Measurements from ENCODE around the gene POMC. TPM values are rescaled to one million over a fixed set of nuclear protein-coding genes. Genes with fewer than 3 reads are reported as not detected.

The POMC gene
- total and polyA plus RNA-seq, 2 of the 13 experiments (the other 11 are each of a cell fraction or from before 2014, with no cell fraction given): not detected

DNA sequence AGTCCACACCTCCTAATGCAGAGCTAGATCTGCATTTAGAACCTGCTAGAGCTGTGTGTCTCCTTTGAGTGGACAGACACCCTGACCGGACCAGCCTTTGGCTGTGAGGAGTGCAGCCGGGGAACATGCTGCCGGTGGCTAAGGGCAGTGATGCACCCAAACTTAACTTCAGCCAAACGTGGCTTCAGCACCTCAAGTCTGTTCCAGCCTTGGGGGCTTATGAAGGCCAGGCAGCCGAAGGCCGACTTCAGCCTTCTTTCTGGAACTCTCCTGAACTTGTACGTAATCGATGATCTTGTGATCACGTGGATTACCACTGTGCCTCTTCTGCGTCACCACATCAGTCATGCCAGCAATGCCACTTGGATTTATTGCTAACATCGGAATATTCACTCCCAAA is 49.1 kb downstream of the POMC start:
- in situ Hi-C loops (cut with HindIII; ENCODE audit: extremely low pct_ligation_motif_present, low pct_unique_long_range_greater_than_20kb): no loop called here
- Histone ChIP-seq H3K4me3 (replicated peaks in 1 of 3; ENCODE audit: insufficient read depth in 1 of 3, low read depth in 2 of 3, low read length in 3 of 3) (no peak overlapping the region), H3K4me2 (ENCODE audit: low read depth, low read length) (no peak overlapping the region), H2AFZ (ENCODE audit: low read length) (no peak overlapping the region), H3K36me3 (replicated peaks in 1 of 2; ENCODE audit: control insufficient read depth in 1 of 2, insufficient read depth in 2 of 2, low read length in 2 of 2) (no peaks in the 10 kb centered on the region), H3K27ac (ENCODE audit: extremely low read length, insufficient read depth, low read length) (no peak overlapping the region), H3K4me1 (ENCODE audit: insufficient read depth, low read length) (peaks cover 9% of the 10 kb centered on the region; the same call in 1 of the 2 replicates), H3K27me3 (ENCODE audit: control insufficient read depth in 1 of 2, insufficient read depth in 2 of 2, low read length in 2 of 2) (peaks cover 0 to 16% of the 10 kb centered on the region in 2 experiments; a peak in 2 of 5 replicates), H3K79me2 (ENCODE audit: insufficient read depth, low read length) (no peaks in the 10 kb centered on the region), H3K9ac (ENCODE audit: insufficient read depth, low read depth, low read length) (no peak overlapping the region), H4K20me1 (ENCODE audit: insufficient read depth, low read length) (no peaks in the 10 kb centered on the region), H3K9me3 (ENCODE audit: low read length) (no peaks in the 10 kb centered on the region)
- WGBS (ENCODE audit: low lambda C conversion rate): 37% methylated on average over 11 of the region's 11 CpGs
- intact Hi-C loops (cut with micrococcal nuclease; ENCODE audit: unreplicated experiment): no loop called here
- no peak for FAIRE-seq
- ATAC-seq: 0 out of 3 replicates have a peak, but pooled peaks have one; percentile 21
- ChIA-PET CTCF (ENCODE audit: low intra/inter-chr PET ratio, low total read pairs) (no interaction called here), POLR2A (no interaction called here)
- DNase-seq (ENCODE audit: low spot score): no peak
- no TSS peak for BruUV-seq (replicated peaks)
- TF ChIP-seq, protein P1, sequence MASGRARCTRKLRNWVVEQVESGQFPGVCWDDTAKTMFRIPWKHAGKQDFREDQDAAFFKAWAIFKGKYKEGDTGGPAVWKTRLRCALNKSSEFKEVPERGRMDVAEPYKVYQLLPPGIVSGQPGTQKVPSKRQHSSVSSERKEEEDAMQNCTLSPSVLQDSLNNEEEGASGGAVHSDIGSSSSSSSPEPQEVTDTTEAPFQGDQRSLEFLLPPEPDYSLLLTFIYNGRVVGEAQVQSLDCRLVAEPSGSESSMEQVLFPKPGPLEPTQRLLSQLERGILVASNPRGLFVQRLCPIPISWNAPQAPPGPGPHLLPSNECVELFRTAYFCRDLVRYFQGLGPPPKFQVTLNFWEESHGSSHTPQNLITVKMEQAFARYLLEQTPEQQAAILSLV (CRISPR knock-in tag; IDR thresholded peaks at IDR 0.05; ENCODE audit: borderline replicate concordance): no peak
- TF ChIP-seq, protein P2, sequence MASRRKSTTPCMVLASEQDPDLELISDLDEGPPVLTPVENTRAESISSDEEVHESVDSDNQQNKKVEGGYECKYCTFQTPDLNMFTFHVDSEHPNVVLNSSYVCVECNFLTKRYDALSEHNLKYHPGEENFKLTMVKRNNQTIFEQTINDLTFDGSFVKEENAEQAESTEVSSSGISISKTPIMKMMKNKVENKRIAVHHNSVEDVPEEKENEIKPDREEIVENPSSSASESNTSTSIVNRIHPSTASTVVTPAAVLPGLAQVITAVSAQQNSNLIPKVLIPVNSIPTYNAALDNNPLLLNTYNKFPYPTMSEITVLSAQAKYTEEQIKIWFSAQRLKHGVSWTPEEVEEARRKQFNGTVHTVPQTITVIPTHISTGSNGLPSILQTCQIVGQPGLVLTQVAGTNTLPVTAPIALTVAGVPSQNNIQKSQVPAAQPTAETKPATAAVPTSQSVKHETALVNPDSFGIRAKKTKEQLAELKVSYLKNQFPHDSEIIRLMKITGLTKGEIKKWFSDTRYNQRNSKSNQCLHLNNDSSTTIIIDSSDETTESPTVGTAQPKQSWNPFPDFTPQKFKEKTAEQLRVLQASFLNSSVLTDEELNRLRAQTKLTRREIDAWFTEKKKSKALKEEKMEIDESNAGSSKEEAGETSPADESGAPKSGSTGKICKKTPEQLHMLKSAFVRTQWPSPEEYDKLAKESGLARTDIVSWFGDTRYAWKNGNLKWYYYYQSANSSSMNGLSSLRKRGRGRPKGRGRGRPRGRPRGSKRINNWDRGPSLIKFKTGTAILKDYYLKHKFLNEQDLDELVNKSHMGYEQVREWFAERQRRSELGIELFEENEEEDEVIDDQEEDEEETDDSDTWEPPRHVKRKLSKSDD (CRISPR knock-in tag; IDR thresholded peaks at IDR 0.05; ENCODE audit: low read depth): no peak
- no peak for TF ChIP-seq YEATS4 (CRISPR knock-in tag; IDR thresholded peaks at IDR 0.05; ENCODE audit: borderline replicate concordance)
- TF ChIP-seq, protein P3, sequence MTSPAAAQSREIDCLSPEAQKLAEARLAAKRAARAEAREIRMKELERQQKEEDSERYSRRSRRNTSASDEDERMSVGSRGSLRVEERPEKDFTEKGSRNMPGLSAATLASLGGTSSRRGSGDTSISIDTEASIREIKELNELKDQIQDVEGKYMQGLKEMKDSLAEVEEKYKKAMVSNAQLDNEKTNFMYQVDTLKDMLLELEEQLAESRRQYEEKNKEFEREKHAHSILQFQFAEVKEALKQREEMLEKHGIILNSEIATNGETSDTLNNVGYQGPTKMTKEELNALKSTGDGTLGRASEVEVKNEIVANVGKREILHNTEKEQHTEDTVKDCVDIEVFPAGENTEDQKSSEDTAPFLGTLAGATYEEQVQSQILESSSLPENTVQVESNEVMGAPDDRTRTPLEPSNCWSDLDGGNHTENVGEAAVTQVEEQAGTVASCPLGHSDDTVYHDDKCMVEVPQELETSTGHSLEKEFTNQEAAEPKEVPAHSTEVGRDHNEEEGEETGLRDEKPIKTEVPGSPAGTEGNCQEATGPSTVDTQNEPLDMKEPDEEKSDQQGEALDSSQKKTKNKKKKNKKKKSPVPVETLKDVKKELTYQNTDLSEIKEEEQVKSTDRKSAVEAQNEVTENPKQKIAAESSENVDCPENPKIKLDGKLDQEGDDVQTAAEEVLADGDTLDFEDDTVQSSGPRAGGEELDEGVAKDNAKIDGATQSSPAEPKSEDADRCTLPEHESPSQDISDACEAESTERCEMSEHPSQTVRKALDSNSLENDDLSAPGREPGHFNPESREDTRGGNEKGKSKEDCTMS (CRISPR knock-in tag; conservative IDR thresholded peaks at IDR 0.05): no peak
- no peak for TF ChIP-seq FOXC1 (CRISPR knock-in tag; IDR thresholded peaks at IDR 0.05; ENCODE audit: borderline replicate concordance)
- no peak for TF ChIP-seq KDM3A (CRISPR knock-in tag; IDR thresholded peaks at IDR 0.05; ENCODE audit: low read depth)
- no peak for TF ChIP-seq HOXD1 (CRISPR knock-in tag; IDR thresholded peaks at IDR 0.05)
- TF ChIP-seq ZNF550 (CRISPR knock-in tag; IDR thresholded peaks at IDR 0.05; ENCODE audit: borderline replicate concordance): no peak
- no peak for TF ChIP-seq POLR2A (IDR thresholded peaks at IDR 0.05; ENCODE audit: insufficient read depth in 1 of 2, low read depth in 2 of 2, low read length in 2 of 2)
- TF ChIP-seq ZNF263 (CRISPR knock-in tag; IDR thresholded peaks at IDR 0.05): no peak
- TF ChIP-seq, protein P4, sequence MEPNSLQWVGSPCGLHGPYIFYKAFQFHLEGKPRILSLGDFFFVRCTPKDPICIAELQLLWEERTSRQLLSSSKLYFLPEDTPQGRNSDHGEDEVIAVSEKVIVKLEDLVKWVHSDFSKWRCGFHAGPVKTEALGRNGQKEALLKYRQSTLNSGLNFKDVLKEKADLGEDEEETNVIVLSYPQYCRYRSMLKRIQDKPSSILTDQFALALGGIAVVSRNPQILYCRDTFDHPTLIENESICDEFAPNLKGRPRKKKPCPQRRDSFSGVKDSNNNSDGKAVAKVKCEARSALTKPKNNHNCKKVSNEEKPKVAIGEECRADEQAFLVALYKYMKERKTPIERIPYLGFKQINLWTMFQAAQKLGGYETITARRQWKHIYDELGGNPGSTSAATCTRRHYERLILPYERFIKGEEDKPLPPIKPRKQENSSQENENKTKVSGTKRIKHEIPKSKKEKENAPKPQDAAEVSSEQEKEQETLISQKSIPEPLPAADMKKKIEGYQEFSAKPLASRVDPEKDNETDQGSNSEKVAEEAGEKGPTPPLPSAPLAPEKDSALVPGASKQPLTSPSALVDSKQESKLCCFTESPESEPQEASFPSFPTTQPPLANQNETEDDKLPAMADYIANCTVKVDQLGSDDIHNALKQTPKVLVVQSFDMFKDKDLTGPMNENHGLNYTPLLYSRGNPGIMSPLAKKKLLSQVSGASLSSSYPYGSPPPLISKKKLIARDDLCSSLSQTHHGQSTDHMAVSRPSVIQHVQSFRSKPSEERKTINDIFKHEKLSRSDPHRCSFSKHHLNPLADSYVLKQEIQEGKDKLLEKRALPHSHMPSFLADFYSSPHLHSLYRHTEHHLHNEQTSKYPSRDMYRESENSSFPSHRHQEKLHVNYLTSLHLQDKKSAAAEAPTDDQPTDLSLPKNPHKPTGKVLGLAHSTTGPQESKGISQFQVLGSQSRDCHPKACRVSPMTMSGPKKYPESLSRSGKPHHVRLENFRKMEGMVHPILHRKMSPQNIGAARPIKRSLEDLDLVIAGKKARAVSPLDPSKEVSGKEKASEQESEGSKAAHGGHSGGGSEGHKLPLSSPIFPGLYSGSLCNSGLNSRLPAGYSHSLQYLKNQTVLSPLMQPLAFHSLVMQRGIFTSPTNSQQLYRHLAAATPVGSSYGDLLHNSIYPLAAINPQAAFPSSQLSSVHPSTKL (CRISPR knock-in tag; IDR thresholded peaks at IDR 0.05): no peak
- TF ChIP-seq, protein P5, sequence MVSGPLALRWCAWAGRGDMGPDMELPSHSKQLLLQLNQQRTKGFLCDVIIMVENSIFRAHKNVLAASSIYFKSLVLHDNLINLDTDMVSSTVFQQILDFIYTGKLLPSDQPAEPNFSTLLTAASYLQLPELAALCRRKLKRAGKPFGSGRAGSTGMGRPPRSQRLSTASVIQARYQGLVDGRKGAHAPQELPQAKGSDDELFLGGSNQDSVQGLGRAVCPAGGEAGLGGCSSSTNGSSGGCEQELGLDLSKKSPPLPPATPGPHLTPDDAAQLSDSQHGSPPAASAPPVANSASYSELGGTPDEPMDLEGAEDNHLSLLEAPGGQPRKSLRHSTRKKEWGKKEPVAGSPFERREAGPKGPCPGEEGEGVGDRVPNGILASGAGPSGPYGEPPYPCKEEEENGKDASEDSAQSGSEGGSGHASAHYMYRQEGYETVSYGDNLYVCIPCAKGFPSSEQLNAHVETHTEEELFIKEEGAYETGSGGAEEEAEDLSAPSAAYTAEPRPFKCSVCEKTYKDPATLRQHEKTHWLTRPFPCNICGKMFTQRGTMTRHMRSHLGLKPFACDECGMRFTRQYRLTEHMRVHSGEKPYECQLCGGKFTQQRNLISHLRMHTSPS (CRISPR knock-in tag; IDR thresholded peaks at IDR 0.05; ENCODE audit: low read depth): no peak
- no peak for TF ChIP-seq FOXM1 (CRISPR knock-in tag; IDR thresholded peaks at IDR 0.05)

Data from HepG2 (cell line).